K562 (cell line): Measurements from ENCODE around the gene CLSTN1. TPM values are rescaled to one million over a fixed set of nuclear protein-coding genes. Genes with fewer than 3 reads are reported as not detected.
A peak's percentile ranks its signal among the peaks of the same experiment; 100 is the strongest.

ENCODE experiments used
- ATF6 ChIP-seq: sonication (generic); formaldehyde crosslinking; IDR thresholded peaks from 2 replicates; pipeline ENCODE4 v1.4.0; 2020; ENCODE audit warnings: mild to moderate bottlenecking, missing genetic modification reagents
- MEF2A ChIP-seq: IDR thresholded peaks from 2 replicates; pipeline ENCODE4 v1.6.1; 2011; ENCODE audit warnings: low read depth, mild to moderate bottlenecking, low read length, moderate library complexity; ENCODE audit not compliant: control insufficient read depth
- MEIS2 ChIP-seq: fragments of 450-650 bp; IDR thresholded peaks from 2 replicates; pipeline ENCODE4 v1.6.1; 2014; ENCODE audit warnings: mild to moderate bottlenecking; ENCODE audit not compliant: partially characterized antibody
- PBX2 ChIP-seq, 2 experiments: IDR thresholded peaks in 1 of 2; conservative IDR thresholded peaks in 1 of 2; 2 replicates each; pipeline ENCODE4 v1.6.1; 2016; ENCODE audit warnings: low read depth in 2 of 2, mild to moderate bottlenecking in 1 of 2, missing compliant biosample characterization in 1 of 2, missing genetic modification characterization in 1 of 2, moderate library complexity in 1 of 2
- PKNOX1 ChIP-seq: fragments of 450-650 bp; IDR thresholded peaks from 2 replicates; pipeline ENCODE4 v1.6.1; 2016
- TEAD1 ChIP-seq, 2 experiments: fragments of 450-650 bp in 1 of 2; sonication (generic) in 1 of 2; formaldehyde crosslinking; IDR thresholded peaks; 2 replicates each; pipeline versions ENCODE4 v1.4.0 to v1.8.0; 2020 to 2022; ENCODE audit warnings: mild to moderate bottlenecking in 2 of 2, missing genetic modification reagents in 1 of 2
- ZKSCAN1 ChIP-seq: fragments of 150-350 bp; IDR thresholded peaks from 2 replicates; pipeline ENCODE4 v1.6.1; 2016; ENCODE audit warnings: low read depth, low read length
- ZNF696 ChIP-seq: fragments of 250-450 bp; sonication (Bioruptor Pico); conservative IDR thresholded peaks from 2 replicates; pipeline ENCODE4 v1.4.0; 2020; ENCODE audit warnings: mild to moderate bottlenecking, moderate library complexity
- polyA plus RNA-seq, 8 experiments: library from polyadenylated mRNA; depleted of rRNA in 4 of 8; stranded (reverse) in 5 of 8; unstranded in 3 of 8; fragments of >200 nt; fragmentation: Nextera tagmentation in 2 of 8; fragmentation: Illumina TruSeq in 1 of 8; extraction: Ambion mirVana in 2 of 8; extraction: Trizol in 1 of 8; gene quantifications; 2 replicates each; pipeline versions ENCODE4 v1.2.1 to v1.2.3, GENCODE V29; 2011 to 2014; ENCODE audit warnings: inconsistent platforms in 1 of 8, missing spikeins in 1 of 8
- total RNA-seq, 7 experiments: library from RNA; depleted of rRNA in 6 of 7; stranded (reverse); fragments of >200 nt in 6 of 7; fragmentation: Illumina TruSeq in 2 of 7; extraction: Trizol in 2 of 7; gene quantifications; 2 replicates each; pipeline versions ENCODE4 v1.2.1 to v1.2.3, GENCODE V29; 2011 to 2021; ENCODE audit warnings: low replicate concordance in 1 of 7
- TF ChIP-seq, protein P1 (sequence below): sonication (generic); formaldehyde crosslinking; IDR thresholded peaks from 2 replicates; pipeline ENCODE4 v1.8.0; 2022; ENCODE audit warnings: missing genetic modification reagents, mild to moderate bottlenecking, borderline replicate concordance
- TF ChIP-seq, protein P2 (sequence below): fragments of 450-650 bp; IDR thresholded peaks from 2 replicates; pipeline ENCODE4 v1.6.1; 2016; ENCODE audit warnings: antibody characterized with exemption

The CLSTN1 gene
- total and polyA plus RNA-seq, 9 of the 15 experiments (the other 6 are each of a cell fraction or from before 2014, with no cell fraction given), result 1.1 to 32.5 (median 13.3) TPM

- no peak for TF ChIP-seq PBX2 (CRISPR knock-in tag; IDR thresholded peaks at IDR 0.05; ENCODE audit: low read depth)
- peak; percentile 92 for TF ChIP-seq PBX2 (tag; conservative IDR thresholded peaks at IDR 0.05; ENCODE audit: low read depth)
- no peak; a peak in 1 of 4 replicates for TF ChIP-seq TEAD1 (CRISPR knock-in tag; IDR thresholded peaks at IDR 0.05)
- no peak for TF ChIP-seq ATF6 (CRISPR knock-in tag)
- TF ChIP-seq ZNF696 (CRISPR knock-in tag), result no peak
- TF ChIP-seq, protein P1, sequence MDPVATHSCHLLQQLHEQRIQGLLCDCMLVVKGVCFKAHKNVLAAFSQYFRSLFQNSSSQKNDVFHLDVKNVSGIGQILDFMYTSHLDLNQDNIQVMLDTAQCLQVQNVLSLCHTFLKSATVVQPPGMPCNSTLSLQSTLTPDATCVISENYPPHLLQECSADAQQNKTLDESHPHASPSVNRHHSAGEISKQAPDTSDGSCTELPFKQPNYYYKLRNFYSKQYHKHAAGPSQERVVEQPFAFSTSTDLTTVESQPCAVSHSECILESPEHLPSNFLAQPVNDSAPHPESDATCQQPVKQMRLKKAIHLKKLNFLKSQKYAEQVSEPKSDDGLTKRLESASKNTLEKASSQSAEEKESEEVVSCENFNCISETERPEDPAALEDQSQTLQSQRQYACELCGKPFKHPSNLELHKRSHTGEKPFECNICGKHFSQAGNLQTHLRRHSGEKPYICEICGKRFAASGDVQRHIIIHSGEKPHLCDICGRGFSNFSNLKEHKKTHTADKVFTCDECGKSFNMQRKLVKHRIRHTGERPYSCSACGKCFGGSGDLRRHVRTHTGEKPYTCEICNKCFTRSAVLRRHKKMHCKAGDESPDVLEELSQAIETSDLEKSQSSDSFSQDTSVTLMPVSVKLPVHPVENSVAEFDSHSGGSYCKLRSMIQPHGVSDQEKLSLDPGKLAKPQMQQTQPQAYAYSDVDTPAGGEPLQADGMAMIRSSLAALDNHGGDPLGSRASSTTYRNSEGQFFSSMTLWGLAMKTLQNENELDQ, result no peak
- TF ChIP-seq ZKSCAN1, result no peak
- TF ChIP-seq, protein P2, sequence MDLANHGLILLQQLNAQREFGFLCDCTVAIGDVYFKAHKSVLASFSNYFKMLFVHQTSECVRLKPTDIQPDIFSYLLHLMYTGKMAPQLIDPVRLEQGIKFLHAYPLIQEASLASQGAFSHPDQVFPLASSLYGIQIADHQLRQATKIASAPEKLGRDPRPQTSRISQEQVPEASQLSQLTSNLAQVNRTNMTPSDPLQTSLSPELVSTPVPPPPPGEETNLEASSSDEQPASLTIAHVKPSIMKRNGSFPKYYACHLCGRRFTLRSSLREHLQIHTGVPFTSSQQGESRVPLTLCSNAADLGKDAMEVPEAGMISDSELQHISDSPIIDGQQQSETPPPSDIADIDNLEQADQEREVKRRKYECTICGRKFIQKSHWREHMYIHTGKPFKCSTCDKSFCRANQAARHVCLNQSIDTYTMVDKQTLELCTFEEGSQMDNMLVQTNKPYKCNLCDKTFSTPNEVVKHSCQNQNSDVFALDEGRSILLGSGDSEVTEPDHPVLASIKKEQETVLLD, result no peak
- TF ChIP-seq PKNOX1, result peak; percentile 44
- TF ChIP-seq MEIS2, result peak; percentile 83
- TF ChIP-seq MEF2A, result no peak
Measured at GRCh38 chr1:9793291-9793690, 30.5 kb downstream of the CLSTN1 start (continued).
